Measurements from ENCODE around the gene MRGPRE. TPM values are rescaled to one million over a fixed set of nuclear protein-coding genes. Genes with fewer than 3 reads are reported as not detected.
A peak's percentile ranks its signal among the peaks of the same experiment; 100 is the strongest.

Gene MRGPRE
- total RNA-seq, 4 donors from 2014 or later = not detected

DNA sequence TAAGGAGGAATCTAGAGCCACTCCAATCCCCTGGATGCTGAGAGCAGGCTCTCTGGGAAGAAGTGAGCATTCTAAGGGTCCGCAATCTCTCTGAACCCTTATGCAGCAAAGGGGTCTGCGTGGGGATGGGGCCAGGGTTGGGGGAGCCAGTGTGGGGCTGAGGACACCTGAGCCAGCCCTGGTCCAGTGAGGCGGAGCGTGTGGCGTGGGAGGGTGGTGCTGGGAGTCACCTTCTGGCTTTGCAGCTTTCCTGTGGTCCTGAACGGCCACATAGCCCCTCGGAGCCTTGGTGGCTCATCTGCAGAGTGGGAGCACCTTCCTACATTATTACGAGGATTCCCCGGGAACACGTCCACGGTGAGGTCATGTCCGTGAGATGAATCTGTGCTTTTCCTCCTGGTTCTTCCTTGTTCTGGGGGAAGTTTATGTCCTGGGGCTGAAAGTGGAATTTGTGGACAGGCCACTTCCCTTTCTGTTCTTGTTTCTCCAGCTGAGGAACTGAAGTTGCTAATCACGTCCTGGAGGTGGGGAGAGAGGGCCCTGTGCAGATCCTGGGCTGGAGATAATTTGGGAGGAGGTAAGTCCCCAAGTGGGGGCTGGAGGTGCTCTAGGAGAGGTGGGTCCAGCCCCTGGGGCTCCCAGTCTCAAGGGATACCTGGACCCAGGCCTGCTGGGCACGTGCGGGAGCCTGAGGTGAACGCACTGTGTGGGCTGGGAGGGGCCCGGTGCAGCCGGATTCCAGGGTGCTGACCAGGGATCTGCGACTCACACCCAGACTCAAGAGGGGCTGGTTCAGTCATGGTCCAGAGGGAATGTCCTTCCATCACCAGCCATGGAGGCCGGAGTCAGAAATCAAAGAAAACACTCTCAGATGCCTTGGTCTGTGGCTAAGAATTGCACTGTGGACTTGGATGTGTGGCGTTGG is 6.1 kb downstream of the MRGPRE start:
- intact Hi-C loops (cut with DNase I; ENCODE audit: low total_unique reads) = no loop called here
- H3K4me3 ChIP-seq (ENCODE audit: low read depth, poor library complexity, severe bottlenecking) = no peak overlapping the region
- WGBS, 2 donors = 88 to 89% methylated on average over 20 of the region's 21 CpGs
- no peak for TF ChIP-seq POLR2A (IDR thresholded peaks at IDR 0.05)
- TF ChIP-seq, protein P1, sequence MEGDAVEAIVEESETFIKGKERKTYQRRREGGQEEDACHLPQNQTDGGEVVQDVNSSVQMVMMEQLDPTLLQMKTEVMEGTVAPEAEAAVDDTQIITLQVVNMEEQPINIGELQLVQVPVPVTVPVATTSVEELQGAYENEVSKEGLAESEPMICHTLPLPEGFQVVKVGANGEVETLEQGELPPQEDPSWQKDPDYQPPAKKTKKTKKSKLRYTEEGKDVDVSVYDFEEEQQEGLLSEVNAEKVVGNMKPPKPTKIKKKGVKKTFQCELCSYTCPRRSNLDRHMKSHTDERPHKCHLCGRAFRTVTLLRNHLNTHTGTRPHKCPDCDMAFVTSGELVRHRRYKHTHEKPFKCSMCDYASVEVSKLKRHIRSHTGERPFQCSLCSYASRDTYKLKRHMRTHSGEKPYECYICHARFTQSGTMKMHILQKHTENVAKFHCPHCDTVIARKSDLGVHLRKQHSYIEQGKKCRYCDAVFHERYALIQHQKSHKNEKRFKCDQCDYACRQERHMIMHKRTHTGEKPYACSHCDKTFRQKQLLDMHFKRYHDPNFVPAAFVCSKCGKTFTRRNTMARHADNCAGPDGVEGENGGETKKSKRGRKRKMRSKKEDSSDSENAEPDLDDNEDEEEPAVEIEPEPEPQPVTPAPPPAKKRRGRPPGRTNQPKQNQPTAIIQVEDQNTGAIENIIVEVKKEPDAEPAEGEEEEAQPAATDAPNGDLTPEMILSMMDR (IDR thresholded peaks at IDR 0.05) = no peak
- DNase-seq (ENCODE audit: low spot score in 2 of 2) = peak in 1 of 2 donors; percentile 72

DNA sequence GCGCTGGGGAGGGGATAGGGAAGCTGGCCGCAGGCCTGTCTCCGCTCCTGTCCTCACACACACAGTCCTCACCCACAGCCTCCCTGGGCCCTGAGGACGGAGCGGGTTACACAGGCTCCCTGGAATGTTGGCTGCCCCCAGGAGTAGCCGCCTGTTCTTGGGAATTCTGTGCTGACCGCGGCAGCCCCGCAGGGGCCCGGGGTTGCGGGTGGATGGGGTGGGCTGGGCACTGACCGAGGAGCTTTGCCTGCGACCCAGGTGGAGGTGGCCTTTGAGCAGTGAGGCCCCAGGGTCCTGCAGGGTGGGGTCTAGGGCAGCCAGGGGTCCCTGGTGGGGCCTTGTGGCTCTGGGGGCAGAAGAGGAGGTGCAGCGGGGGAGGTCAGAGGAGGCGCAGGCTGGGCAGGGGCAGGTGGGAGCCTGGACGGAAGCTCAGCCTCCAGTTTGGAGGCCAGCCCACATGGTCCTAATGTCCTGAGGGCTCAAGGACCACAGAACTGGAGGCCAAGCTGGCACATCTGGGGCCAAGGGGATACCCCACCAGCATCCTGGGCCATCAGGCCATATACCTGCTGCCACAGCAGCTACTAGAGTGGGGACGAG is 7.0 kb downstream of the MRGPRE start:
- intact Hi-C loops (cut with DNase I; ENCODE audit: low total_unique reads) = no loop called here
- 78 to 80% methylated on average over 14 to 16 of the region's 17 CpGs for WGBS, 2 donors
- H3K4me3 ChIP-seq (ENCODE audit: low read depth, poor library complexity, severe bottlenecking) = no peak overlapping the region
- peak in 1 of 2 donors; percentile 85 for DNase-seq (ENCODE audit: low spot score in 2 of 2)
- TF ChIP-seq, protein P1 (IDR thresholded peaks at IDR 0.05) = no peak

DNA sequence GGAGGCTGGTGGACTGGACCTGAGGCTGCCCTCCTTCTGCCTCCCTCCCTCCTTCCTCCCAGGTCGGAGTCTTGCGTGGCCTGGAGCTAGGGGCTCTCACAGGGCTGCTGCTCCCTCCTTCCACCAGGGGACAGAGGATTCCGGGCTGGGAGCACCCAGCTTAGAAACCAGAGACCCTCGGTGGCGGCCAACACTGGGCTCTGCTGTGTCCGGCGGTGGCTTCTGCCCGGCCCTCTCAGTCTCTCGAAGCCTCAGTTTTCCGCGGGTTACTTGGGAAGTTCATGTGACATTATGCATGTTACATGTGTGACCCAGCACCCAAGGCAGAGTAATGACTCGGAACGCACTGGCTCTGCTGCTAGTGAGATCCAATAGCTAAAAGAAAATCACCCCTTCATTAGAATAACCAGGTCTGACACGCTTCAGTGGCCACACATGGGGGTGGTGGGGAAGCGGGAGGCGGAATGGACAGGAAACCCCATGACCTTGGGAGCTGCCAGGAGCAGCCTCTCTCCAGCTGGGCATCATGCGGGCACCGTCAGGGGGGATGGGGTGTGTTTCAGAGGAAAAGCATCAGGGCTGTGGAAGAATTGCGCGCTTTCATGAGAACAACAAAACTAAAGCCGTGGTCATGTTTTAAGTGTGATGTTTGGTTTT is 7.7 kb downstream of the MRGPRE start:
- intact Hi-C loops (cut with DNase I; ENCODE audit: low total_unique reads) = no loop called here
- H3K4me3 ChIP-seq (ENCODE audit: low read depth, poor library complexity, severe bottlenecking) = no peak overlapping the region
- WGBS, 2 donors = 74 to 81% methylated on average over 19 to 21 of the region's 21 CpGs
- DNase-seq (ENCODE audit: low spot score in 2 of 2) = peak in 1 of 2 donors; percentile 82
- TF ChIP-seq, protein P1 (IDR thresholded peaks at IDR 0.05) = no peak
- TF ChIP-seq POLR2A (IDR thresholded peaks at IDR 0.05) = no peak

DNA sequence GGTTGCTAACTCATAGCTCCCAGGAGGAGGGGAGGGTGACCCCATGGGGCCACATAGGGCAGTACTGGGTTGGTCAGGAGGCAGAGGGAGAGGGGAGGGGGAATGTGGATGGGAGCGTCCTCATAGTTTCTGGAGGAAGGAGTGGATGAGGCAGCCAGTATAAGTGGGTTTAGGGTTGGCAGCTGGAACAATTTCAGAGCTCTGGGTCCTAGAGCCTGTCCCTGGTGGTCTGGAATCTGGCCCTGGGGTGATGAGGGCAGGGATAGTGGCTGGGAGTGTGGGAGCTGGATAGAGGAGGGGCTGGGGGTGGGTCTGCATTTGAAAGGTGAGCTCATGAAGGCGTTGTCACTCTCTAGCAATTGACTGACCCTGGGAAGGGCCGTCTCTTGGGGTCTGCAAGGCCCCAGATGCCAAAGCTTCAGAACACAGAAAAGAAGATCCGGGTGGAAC is 8.3 kb downstream of the MRGPRE start:
- no peak overlapping the region for H3K4me3 ChIP-seq (ENCODE audit: low read depth, poor library complexity, severe bottlenecking)
- DNase-seq (ENCODE audit: low spot score in 2 of 2) = peak in 1 of 2 donors; percentile 68
- 57 to 59% methylated on average over 4 of the region's 4 CpGs for WGBS, 2 donors
- intact Hi-C loops (cut with DNase I; ENCODE audit: low total_unique reads) = no loop called here
- TF ChIP-seq, protein P1 (IDR thresholded peaks at IDR 0.05) = no peak

DNA sequence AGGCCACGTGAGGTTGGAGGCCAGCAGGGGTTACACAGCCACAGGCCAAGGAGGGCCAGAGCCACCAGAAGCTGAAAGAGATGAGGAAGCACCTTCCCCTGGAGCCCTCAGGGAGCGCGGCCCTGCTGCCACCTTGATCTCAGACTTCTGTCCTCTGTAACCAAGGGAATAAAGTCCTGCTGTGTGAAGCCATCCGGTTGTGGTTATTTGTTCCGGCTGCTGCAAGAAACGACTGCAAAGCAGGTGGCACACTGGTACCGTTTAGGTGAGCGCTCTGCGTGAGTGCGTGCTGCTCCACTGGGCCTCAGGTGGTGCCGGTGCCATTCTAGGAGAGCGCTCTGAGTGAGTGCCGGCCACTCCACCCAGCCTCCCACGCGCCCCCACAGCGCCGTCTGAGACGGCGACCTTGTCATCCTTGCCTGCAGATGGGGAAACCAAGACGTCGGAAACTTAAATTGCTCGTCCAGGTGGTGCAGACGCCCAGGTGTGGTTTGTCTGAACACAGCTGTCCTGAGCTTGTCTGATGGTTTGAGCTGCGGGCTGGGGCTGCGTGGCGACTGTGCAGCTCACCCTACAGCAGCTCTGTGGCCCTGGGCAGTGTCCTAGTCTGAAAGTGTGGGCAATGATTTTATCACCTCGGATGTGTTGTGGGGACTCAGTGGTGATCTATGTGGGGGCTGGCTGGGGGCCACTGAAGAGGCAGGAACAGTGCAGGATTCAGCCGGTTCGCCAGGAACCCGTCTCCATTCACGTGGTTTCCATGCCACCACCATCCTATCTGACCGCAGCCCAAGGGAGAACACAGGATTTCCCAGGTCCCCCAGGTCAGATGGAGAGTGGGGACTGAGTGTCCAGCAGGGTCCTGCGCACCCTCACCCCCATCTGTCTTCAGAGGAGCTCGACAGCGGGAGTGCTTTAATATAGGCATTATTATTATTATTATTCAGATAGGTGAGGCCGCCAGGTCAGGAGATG is 9.0 kb downstream of the MRGPRE start:
- no peak overlapping the region for H3K4me3 ChIP-seq (ENCODE audit: low read depth, poor library complexity, severe bottlenecking)
- intact Hi-C loops (cut with DNase I; ENCODE audit: low total_unique reads) = no loop called here
- DNase-seq (ENCODE audit: low spot score in 2 of 2) = peak in 1 of 2 donors; percentile 57
- TF ChIP-seq, protein P1 (IDR thresholded peaks at IDR 0.05) = no peak
- TF ChIP-seq POLR2A (IDR thresholded peaks at IDR 0.05) = no peak
- WGBS, 2 donors = 65 to 76% methylated on average over 35 of the region's 36 CpGs

Data from lower leg skin (tissue), 4 donors.